Measurements from ENCODE around the gene GCSAM.

GRCh38 chr3:112141293-112141692 lies 8.2 kb upstream of the GCSAM start:
- no peak for TF ChIP-seq REST (IDR thresholded peaks at IDR 0.05; ENCODE audit: unreplicated experiment)
- no peak for TF ChIP-seq EZH2phosphoT487 (IDR thresholded peaks at IDR 0.05; ENCODE audit: unreplicated experiment)
- no peak for TF ChIP-seq POLR2AphosphoS5 (IDR thresholded peaks at IDR 0.05; ENCODE audit: low read depth)
- TF ChIP-seq CREB1 (CRISPR knock-in tag; IDR thresholded peaks at IDR 0.05; ENCODE audit: low read depth) = no peak
- TF ChIP-seq CTCF (conservative IDR thresholded peaks at IDR 0.05; ENCODE audit: low read depth in 2 of 2) = no peak
- TF ChIP-seq EZH2 (IDR thresholded peaks at IDR 0.05; ENCODE audit: low read depth, unreplicated experiment) = no peak

All from GM23338 (cell line).